Left kidney (tissue), 8 donors: ENCODE measurements around the gene STK38L. TPM values are rescaled to one million over a fixed set of nuclear protein-coding genes. Genes with fewer than 3 reads are reported as not detected.

Source experiments
- DNase-seq: peaks from one replicate; pipeline ENCODE4 v3.0.0-alpha.2; 2013
- long read RNA-seq, 8 donors: transcript quantifications; one replicate each; lab custom pipeline, GENCODE V29; 2026
- polyA plus RNA-seq: library from polyadenylated mRNA; unstranded; fragments of 120-200 nt; gene quantifications from one replicate; pipeline ENCODE4 v1.2.1, GENCODE V29; 2013; ENCODE audit not compliant: insufficient read length

STK38L gene
- polyA plus RNA-seq = 49.0 TPM
- long read RNA-seq, donor 1, full-length matches to known transcripts = 11 of 11 reads
- long read RNA-seq, donor 1, partial matches to known transcripts = 0 of 11 reads
- long read RNA-seq, donor 1, other reads (novel, unspliced or antisense) = 0 of 11 reads
- long read RNA-seq, donor 2, full-length matches to known transcripts = 4 of 4 reads
- long read RNA-seq, donor 2, partial matches to known transcripts = 0 of 4 reads
- long read RNA-seq, donor 2, other reads (novel, unspliced or antisense) = 0 of 4 reads
- long read RNA-seq, donor 3 = 0 reads
- long read RNA-seq, donor 4 = 0 reads
- long read RNA-seq, donor 5, full-length matches to known transcripts = 6 of 6 reads
- long read RNA-seq, donor 5, partial matches to known transcripts = 0 of 6 reads
- long read RNA-seq, donor 5, other reads (novel, unspliced or antisense) = 0 of 6 reads
- long read RNA-seq, donor 6, full-length matches to known transcripts = 4 of 4 reads
- long read RNA-seq, donor 6, partial matches to known transcripts = 0 of 4 reads
- long read RNA-seq, donor 6, other reads (novel, unspliced or antisense) = 0 of 4 reads
- long read RNA-seq, donor 7, full-length matches to known transcripts = 5 of 5 reads
- long read RNA-seq, donor 7, partial matches to known transcripts = 0 of 5 reads
- long read RNA-seq, donor 7, other reads (novel, unspliced or antisense) = 0 of 5 reads
- long read RNA-seq, donor 8, full-length matches to known transcripts = 3 of 3 reads
- long read RNA-seq, donor 8, partial matches to known transcripts = 0 of 3 reads
- long read RNA-seq, donor 8, other reads (novel, unspliced or antisense) = 0 of 3 reads

- DNase-seq = peak; percentile 95
Observed at GRCh38 chr12:27243804-27244688, at the start of gene STK38L. Gene STK38L, plus strand, starts transcription at chr12:27244286. Its CDS starts 53,435 bp downstream, at chr12:27297721.

GRCh38 chr12:27194644-27195043 lies 49.4 kb upstream of the STK38L start:
- DNase-seq = no peak

- no peak for DNase-seq
Observed at GRCh38 chr12:27198036-27198435, 46.0 kb upstream of the STK38L start.

GRCh38 chr12:27199638-27200300 lies 44.3 kb upstream of the STK38L start:
- DNase-seq = no peak

GRCh38 chr12:27201169-27201568 lies 42.9 kb upstream of the STK38L start:
- DNase-seq = no peak

- DNase-seq = no peak
Observed at GRCh38 chr12:27206801-27207502, 37.1 kb upstream of the STK38L start.

- no peak for DNase-seq
Observed at GRCh38 chr12:27207615-27208413, 36.3 kb upstream of the STK38L start.

GRCh38 chr12:27208414-27208750 lies 35.7 kb upstream of the STK38L start:
- DNase-seq = no peak

- no peak for DNase-seq
Observed at GRCh38 chr12:27209257-27209910, 34.7 kb upstream of the STK38L start.

- no peak for DNase-seq
Observed at GRCh38 chr12:27210187-27210586, 33.9 kb upstream of the STK38L start.

- no peak for DNase-seq
Observed at GRCh38 chr12:27212861-27213260, 31.2 kb upstream of the STK38L start.

- DNase-seq = no peak
Observed at GRCh38 chr12:27213304-27213703, 30.8 kb upstream of the STK38L start.

GRCh38 chr12:27213830-27214787 lies 30.0 kb upstream of the STK38L start:
- DNase-seq = no peak

- DNase-seq = no peak
Observed at GRCh38 chr12:27217590-27217989, 26.5 kb upstream of the STK38L start.

GRCh38 chr12:27219693-27220054 lies 24.4 kb upstream of the STK38L start:
- DNase-seq = no peak

- no peak for DNase-seq
Observed at GRCh38 chr12:27220055-27220987, 23.8 kb upstream of the STK38L start.

- no peak for DNase-seq
Observed at GRCh38 chr12:27220988-27221345, 23.1 kb upstream of the STK38L start.
